Heart left ventricle (tissue), 13 donors: Measurements from ENCODE around the gene ERI3.

Experiments used
- CTCF ChIP-seq, 12 donors: fragments of 200-600 bp; sonication (generic) in 4 of 12; IDR thresholded peaks; one replicate each; pipeline versions ENCODE4 v1.5.0 to v1.8.0; 2018 to 2022; ENCODE audit warnings: antibody characterized with exemption in 12 of 12, mild to moderate bottlenecking in 5 of 12
- POLR2A ChIP-seq, 2 donors: fragments of 450-650 bp; IDR thresholded peaks; one replicate each; pipeline ENCODE4 v1.6.1; 2017; ENCODE audit warnings: antibody characterized with exemption in 2 of 2, mild to moderate bottlenecking in 2 of 2, moderate library complexity in 2 of 2
- donor health status: ischemic (EF 13 %, LVEDD 7.1; RV severe dilation, severe dysfunction).
- donor health status: DM: no; HTN: yes; CAD: no.
- donor health status: DM: no; HTN: no; CAD: no.
- donor health status: ischemic (EF 25% LVEDD 6.9; RV normal size, moderate dysfunction).
- donor health status: ischemic (EF 25% LVEDD 5.7; RV mildly dilated, moderate dysfunction).
- donor health status: ischemic (EF 35%, LVEDD 5.7; RV mildly dilated, moderate dysfunction).
- donor health status: nonischemic (EF 11% LVEDD 7.7; RV severe dilation, severe dysfunction).
- donor health status: DM: yes; HTN: yes; CAD: no.
- donor health status: PGD.
- donor health status: ischemic (EF 29% LVEDD 5.4; RV normal size, mild dysfunction).
- donor health status: nonischemic (EF 23%, LVEDD 6.1; RV moderate dilation, normal function).

DNA sequence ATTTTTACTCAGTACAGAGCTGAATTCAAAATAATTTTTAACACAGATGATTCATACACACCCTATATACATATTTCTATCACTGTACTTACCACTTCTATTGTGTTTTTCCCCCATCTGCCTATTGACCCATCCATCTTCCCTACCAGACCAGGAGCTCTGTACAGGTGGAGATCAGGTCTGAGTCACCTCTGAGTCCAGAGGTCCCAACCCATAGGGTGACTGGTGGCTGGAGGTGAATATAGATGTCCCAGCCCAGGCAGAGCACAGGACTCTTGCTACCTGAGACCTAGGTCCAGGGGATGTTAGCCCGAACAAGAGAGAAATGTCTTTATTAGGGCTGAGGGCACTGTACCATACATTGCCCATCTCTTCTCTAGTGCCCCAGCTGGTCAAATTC lies 87.0 kb downstream of the ERI3 start:
- TF ChIP-seq CTCF (IDR thresholded peaks at IDR 0.05) (no peak), POLR2A (IDR thresholded peaks at IDR 0.05) (no peak)
